Measurements from ENCODE around the gene ABLIM2.

The ABLIM2 gene
- 0 to 5.7 (median 0.38) reads per million in 17 experiments for total RNA-seq

- peak; percentile 99 to 100 (median 99) for DNase-seq
These were observed at the start of gene ABLIM2 for GRCh38 chr4:8158710-8159536. ABLIM2 (minus strand) TSS chr4:8158813; CDS start chr4:8158689, 124 bp downstream.

GRCh38 chr4:8207314-8207713 lies 48.7 kb upstream of the ABLIM2 start:
- peak; percentile 72 to 86 (median 84) for DNase-seq

GRCh38 chr4:8205749-8206611 lies 47.4 kb upstream of the ABLIM2 start:
- peak in 2 of 4 experiments; percentile 38 to 51 for DNase-seq

GRCh38 chr4:8205241-8205707 lies 46.7 kb upstream of the ABLIM2 start:
- DNase-seq: peak; percentile 76 to 81 (median 79)

- no peak for DNase-seq
These were observed 46.1 kb upstream of the ABLIM2 start for GRCh38 chr4:8204576-8205227.

DNA sequence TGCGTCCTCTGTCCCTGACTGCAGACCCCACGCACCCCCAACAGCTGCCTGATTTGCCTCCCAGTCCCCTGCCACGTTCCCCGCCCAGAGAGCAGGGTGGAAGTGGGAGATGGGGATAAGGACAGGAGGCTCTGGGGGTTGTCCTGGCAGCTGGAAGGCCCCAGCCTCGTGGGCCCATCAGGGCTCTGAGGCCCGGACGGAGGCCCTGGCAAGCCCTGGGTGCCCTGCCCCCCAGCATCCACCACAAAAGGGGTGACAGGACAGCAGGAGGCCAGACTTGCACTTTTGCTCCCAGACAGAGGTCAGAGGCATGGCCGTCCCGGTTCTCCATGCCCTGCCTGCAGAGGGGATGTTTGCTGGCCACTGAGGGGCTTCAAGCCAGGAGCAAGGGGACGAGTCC lies 45.2 kb upstream of the ABLIM2 start:
- DNase-seq: no peak

DNA sequence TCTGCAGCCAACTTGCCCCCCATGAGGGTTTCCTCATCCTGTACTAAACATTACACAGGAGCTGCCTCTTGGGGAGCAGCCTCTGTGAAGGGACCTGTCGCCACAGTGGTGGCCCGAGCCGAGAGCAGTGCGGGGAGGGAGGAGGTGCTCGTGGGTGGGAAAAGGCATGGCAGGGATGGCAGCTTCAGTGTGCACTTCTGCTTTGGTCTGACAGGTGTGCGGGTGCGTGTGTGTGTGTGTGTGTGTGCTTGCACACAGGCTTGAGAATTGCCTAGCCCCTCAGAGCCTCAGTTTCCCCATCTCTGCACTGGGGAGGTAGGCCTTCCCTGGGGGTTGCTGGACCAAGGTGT lies 44.4 kb upstream of the ABLIM2 start:
- DNase-seq: peak in 1 of 4 experiments; percentile 44

DNA sequence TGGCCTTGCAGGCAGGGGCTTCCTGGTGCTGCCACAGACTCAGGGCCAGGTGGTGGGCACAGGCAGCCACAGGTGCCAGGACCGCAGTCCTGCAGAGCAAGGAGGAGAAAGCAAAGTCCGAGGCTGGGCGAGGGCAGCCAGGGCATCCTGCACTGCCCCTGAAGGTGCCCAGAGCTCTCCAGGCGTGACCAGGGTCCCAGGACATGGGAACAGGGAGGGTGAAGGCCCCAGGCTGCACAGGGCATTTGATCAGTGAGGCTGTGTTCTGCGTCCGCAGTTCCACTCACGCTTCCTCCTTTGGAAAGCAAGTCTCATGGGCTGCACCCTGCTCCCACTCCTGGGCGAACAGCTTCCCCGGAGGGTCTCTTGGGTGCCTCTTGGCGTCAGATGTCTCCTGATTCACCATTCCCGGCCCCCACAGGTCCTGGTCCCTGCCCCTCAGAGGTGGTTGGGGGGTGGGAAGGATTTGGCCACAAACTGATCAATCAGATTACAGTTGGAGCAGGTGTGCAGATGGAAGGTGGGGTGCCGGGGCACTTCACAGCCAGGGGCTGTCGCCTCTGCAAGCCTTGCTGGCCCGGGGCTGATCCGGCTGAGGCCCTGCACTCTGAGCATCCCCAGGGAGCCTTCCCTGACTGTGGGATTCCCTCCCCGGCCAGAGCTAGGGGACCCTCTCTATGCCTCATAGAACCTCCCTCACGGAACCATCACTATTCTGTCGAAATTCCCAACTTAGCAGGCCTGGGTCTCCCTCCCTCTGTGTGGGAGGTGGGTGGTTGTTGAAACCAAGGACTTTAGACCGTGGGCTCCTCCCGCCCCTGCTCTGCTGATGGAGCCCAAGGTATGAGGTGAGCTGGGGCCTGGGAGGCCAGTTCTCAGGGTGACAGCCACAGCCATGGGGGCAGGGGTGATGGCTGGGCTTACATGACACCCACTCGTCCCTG lies 43.8 kb upstream of the ABLIM2 start:
- peak; percentile 65 to 78 (median 73) for DNase-seq

DNA sequence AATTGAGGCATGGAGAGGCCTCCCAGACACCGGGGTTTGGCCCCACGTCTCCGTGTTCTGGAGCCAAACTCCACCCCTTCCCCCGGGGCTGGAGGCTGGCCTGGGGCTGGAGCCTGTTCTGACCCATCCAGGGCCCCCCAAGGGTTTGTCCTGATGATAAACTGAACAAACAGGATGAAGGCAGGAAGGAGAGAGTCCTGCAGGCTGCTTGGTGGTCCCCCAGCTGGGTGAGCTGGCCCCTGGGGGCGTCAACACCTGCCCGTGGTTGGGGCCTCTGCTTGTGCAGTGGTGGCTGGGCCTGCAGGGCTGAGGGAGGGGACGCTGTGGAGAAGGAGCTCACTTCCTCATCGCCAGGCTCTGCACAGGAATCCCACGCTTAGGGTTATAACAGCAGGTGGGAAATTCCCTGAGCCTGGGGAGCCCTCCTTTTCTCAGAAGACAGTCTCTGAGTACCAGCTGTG lies 42.7 kb upstream of the ABLIM2 start:
- peak; percentile 61 to 81 (median 74) for DNase-seq

DNA sequence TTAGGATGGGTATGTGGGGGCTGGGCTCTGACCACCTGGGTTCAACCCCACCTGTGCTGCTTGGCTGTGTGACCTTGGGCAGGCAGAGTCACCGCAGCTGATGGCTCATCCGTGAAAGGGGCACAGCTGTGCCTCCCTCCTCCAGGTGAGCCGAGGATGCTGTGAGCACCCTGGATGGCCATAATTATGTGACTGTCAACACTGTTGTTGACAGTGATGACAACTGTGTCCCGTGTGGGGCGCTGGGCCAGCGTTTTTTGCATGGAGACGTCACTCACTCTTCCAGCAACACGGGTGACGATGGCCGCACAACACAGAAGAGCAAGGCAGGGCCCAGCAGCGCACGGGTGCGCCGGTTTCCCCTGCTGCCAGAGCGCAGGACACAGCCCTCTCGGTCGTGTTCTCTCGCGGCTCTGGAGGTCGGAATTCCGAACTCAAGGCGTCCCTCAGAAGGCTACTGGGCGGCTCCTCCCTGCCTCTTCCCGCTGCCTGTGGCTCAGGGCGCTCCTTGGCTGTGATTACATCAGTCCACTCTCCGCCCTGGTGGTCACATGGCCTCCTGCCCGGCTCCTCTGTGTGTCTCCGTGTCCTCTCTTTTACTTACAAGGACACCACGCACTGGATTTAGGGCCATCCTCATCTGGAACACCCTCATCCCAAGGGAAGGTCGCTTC lies 41.8 kb upstream of the ABLIM2 start:
- peak; percentile 83 to 91 (median 88) for DNase-seq

DNA sequence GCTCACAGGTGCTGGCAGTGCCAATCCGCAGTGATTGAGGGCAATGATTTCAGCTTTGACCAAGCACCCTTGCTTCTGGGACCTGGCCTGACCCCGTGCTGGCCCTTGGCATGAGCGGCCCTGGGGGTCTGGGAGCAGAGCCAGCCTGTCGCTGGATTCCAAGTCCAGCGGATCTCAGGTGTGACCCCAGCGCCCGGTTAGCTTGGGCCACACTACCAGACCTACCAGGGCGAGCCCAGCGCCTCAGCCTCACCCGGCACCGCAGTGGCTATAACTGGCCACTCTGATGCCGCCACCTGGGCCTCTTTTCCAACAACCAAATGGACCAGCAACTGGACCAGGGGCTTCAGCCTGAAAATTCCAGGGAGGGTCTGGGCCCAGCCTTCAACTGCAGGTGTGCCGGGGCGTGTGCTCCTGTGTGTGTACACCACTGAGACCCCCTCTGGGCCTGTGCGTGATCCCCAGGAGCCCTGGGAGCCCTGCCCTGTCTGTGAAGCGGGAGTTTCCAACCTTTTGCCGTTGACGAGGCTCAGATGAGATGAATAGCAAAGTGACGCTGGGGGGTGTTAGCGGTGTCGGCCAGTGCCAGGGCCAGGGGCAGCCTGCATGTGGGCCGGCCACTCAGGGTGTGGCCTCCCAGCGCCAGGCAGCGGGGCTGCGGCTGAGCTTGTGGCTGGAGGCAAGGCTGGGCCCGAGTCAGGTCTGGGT lies 41.1 kb upstream of the ABLIM2 start:
- DNase-seq: peak; percentile 60 to 73 (median 66)

DNA sequence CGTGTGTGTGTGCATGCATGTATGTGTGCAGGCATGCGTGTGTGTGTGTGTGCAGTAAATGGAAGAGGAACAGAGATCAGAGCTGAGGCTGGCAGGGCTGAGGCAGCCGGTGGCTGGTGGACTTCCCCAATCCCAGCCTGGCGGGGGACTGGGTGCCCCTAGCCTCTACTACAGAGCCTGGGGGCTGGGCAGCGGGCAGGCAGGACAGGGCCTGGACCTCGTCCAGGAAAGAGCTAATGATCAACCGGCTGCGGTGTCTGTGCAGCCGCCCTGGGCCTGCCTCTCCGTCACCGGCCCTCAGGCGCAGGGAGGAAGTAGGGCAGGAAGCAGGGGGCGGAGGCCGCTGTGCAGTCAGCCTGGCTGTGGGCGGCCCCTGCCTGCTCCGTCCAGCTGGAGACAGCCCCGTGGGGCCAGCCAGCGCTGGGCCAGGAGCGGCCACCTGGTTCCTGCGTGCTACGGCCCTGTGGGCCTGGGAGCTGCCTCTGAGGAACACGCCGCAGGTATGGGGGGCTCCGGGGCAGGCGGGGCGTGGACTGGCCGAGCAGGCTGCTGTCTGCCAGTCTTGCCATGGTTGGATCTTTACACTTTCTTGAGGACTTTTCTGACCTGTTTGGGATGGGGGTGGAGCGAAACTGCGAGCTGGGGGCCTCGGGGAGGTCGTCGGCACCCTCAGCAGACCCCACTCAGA lies 40.4 kb upstream of the ABLIM2 start, which contains the start of gene SH3TC1:
Gene SH3TC1, plus strand, starts transcription at position 385 of the 688 bp plus-strand sequence. CDS start 5,905 bp downstream, outside the sequence.
- peak; percentile 97 to 99 (median 98) for DNase-seq

DNA sequence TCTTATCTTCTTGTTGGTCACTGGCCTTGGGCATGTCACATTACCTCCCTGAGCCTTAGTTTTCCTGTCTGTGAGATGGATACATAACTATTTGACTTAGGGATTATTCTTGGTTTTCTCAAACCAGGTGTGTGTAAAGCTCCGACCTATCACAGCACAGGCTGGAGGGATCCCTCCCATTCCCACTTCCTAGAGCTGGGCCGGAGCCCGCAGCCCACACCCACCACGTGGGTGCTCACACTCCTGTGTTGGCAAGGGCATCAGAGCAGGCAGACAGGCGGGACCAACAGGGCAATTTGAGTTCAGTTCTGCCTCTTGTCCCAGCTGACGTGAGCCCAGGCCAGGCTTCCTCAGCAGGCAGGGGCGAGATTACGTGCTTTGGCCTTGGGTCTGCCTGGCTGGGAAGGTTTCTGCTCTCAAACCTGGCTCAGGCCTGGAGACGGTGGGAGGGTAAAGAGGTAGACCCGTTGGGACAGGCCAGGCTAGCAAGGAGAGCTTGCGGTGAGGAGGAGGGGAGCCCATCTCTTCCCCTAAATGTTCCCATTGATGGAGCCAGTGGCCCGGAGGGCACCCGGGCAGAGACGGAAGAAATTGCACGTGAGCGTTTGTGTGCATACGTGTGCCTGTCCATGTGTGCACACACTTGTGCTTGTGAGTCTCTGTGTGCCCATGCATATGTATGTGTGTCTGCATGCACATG lies 39.7 kb upstream of the ABLIM2 start:
- peak; percentile 75 to 85 (median 82) for DNase-seq

- DNase-seq: no peak
These were observed 38.9 kb upstream of the ABLIM2 start for GRCh38 chr4:8197521-8197920.

GRCh38 chr4:8195841-8196458 lies 37.3 kb upstream of the ABLIM2 start:
- DNase-seq: peak; percentile 45 to 59 (median 52)

DNA sequence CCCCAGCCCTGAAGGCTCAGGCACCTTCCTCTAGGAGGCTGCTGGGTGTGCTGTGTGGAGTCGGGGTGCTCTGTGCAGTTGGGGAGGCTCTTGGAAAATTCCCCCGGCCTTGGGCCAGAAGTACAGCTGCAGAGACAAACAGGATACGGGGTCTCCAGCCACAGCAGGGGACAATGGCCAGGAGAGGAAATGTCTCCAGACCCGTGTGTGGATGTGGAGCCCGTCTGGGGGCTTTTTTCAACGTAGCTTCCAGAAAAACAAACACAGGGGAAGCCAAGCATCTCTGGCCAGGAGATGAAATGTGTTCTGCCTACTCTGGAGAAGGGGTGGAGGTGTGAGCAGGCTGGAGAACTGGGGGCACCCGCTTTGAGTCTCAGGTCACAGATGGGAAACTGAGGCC lies 36.8 kb upstream of the ABLIM2 start:
- DNase-seq: no peak

GRCh38 chr4:8194306-8195242 lies 36.0 kb upstream of the ABLIM2 start:
- DNase-seq: no peak
